SK-N-SH treated with all-trans-retinoic acid at 6 μM for 48 hours (cell line): ENCODE results near the gene TTC23.

ENCODE experiments used
- ESRRG ChIP-seq: fragments of 250-450 bp; sonication (Bioruptor Pico); IDR thresholded peaks from 2 replicates; pipeline ENCODE4 v1.6.1; 2021; ENCODE audit warnings: mild to moderate bottlenecking
- ISL1 ChIP-seq: fragments of 250-450 bp; sonication (Bioruptor Pico); IDR thresholded peaks from 2 replicates; pipeline ENCODE4 v2.1.2; 2022; ENCODE audit warnings: mild to moderate bottlenecking, moderate library complexity
- SNAI2 ChIP-seq: fragments of 250-450 bp; sonication (Bioruptor Pico); IDR thresholded peaks from 2 replicates; pipeline ENCODE4 v1.5.0; 2020; ENCODE audit warnings: mild to moderate bottlenecking, moderate library complexity
- ZFP3 ChIP-seq: fragments of 250-450 bp; sonication (Bioruptor Pico); IDR thresholded peaks from 2 replicates; pipeline ENCODE4 v1.5.0; 2020; ENCODE audit warnings: mild to moderate bottlenecking, moderate library complexity
- TF ChIP-seq, protein P1 (sequence below): fragments of 250-450 bp; sonication (Bioruptor Pico); IDR thresholded peaks from 2 replicates; pipeline ENCODE4 v1.8.0; 2020; ENCODE audit warnings: mild to moderate bottlenecking, moderate library complexity, borderline replicate concordance
- TF ChIP-seq, protein P2 (sequence below): fragments of 250-450 bp; sonication (Bioruptor Pico); IDR thresholded peaks from 2 replicates; pipeline ENCODE4 v1.8.0; 2021; ENCODE audit warnings: low read depth, mild to moderate bottlenecking, moderate library complexity, borderline replicate concordance

DNA sequence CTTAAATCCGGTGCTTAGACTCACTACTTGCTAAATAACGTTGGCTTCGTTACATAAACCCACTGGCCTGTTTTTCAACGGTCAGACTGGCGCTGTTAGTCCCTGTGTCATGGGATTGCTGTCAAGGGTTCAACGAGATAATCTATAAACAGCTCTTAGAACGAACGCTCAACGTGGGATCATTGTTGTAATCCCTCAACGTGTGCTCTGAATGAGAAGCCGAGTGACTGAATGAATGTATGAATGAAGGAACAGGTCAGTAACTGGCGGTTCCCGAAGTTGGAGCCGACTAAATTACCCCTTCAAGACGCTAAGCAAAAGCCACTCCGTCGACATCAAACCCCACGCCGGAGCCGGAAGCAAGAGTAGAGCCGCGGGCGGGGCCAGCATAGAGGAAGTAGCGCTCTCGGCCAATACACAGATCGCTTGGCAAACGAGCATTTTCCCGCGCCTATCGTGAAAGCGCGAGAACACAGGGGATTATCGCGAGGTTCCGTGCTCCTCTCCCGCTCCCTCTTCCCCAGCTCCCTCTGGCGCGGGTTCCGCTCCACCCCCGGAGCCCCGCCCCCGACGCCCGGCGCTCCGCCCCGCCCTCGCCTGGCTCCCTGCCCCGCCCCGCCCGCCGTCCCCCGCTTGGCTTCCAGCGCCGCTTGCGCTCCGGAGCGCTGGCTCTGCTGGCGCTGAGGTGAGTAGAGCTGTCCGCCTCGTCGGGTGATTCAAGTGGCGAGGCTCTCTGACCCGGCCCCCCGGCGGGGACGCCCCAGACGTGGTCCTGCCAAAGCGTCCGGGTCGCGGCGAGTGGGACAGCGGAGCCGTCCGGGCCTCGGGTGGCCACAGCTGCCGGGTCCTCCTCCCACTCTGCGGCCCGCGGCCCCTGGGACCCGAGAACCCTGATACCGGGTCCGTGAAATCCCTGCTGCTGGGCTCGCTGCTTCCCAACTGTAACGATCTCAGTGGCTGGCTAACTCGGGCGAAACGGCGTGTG is 1.8 kb upstream of the TTC23 start, which contains the start of gene LRRC28:
- TF ChIP-seq, protein P1, sequence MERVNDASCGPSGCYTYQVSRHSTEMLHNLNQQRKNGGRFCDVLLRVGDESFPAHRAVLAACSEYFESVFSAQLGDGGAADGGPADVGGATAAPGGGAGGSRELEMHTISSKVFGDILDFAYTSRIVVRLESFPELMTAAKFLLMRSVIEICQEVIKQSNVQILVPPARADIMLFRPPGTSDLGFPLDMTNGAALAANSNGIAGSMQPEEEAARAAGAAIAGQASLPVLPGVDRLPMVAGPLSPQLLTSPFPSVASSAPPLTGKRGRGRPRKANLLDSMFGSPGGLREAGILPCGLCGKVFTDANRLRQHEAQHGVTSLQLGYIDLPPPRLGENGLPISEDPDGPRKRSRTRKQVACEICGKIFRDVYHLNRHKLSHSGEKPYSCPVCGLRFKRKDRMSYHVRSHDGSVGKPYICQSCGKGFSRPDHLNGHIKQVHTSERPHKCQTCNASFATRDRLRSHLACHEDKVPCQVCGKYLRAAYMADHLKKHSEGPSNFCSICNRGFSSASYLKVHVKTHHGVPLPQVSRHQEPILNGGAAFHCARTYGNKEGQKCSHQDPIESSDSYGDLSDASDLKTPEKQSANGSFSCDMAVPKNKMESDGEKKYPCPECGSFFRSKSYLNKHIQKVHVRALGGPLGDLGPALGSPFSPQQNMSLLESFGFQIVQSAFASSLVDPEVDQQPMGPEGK (CRISPR knock-in tag), result no peak
- no peak for TF ChIP-seq ZFP3 (CRISPR knock-in tag)
- TF ChIP-seq ISL1, result no peak
- TF ChIP-seq SNAI2, result no peak
- no peak for TF ChIP-seq ESRRG (CRISPR knock-in tag)
- TF ChIP-seq, protein P2, sequence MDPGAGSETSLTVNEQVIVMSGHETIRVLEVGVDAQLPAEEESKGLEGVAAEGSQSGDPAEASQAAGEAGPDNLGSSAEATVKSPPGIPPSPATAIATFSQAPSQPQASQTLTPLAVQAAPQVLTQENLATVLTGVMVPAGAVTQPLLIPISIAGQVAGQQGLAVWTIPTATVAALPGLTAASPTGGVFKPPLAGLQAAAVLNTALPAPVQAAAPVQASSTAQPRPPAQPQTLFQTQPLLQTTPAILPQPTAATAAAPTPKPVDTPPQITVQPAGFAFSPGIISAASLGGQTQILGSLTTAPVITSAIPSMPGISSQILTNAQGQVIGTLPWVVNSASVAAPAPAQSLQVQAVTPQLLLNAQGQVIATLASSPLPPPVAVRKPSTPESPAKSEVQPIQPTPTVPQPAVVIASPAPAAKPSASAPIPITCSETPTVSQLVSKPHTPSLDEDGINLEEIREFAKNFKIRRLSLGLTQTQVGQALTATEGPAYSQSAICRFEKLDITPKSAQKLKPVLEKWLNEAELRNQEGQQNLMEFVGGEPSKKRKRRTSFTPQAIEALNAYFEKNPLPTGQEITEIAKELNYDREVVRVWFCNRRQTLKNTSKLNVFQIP (CRISPR knock-in tag), result no peak
